IPS DF 4.7 (cell line): ENCODE results near the gene NCDN.

Experiments
- DNase-seq: peaks from one replicate; pipeline ENCODE4 v3.0.0-alpha.2; 2013; ENCODE audit warnings: low spot score; ENCODE audit errors: extremely low read depth

NCDN gene

GRCh38 chr1:35589516-35590427 lies 32.2 kb downstream of the NCDN start:
- DNase-seq = no peak

- DNase-seq = no peak
Measured at GRCh38 chr1:35590476-35591040, 33.0 kb downstream of the NCDN start.

GRCh38 chr1:35591211-35591610 lies 33.6 kb downstream of the NCDN start:
- DNase-seq = no peak

- DNase-seq = no peak
Measured at GRCh38 chr1:35592991-35593769, 35.6 kb downstream of the NCDN start.

- DNase-seq = no peak
Measured at GRCh38 chr1:35594005-35594760, 36.6 kb downstream of the NCDN start.

- DNase-seq = no peak
Measured at GRCh38 chr1:35595684-35596083, 38.1 kb downstream of the NCDN start.

- no peak for DNase-seq
Measured at GRCh38 chr1:35597870-35598269, 40.3 kb downstream of the NCDN start.

GRCh38 chr1:35598895-35599294 lies 41.3 kb downstream of the NCDN start:
- no peak for DNase-seq

- DNase-seq = no peak
Measured at GRCh38 chr1:35599411-35599810, 41.8 kb downstream of the NCDN start.

- DNase-seq = no peak
Measured at GRCh38 chr1:35600593-35600992, 43.0 kb downstream of the NCDN start.

- no peak for DNase-seq
Measured at GRCh38 chr1:35603468-35603867, 45.9 kb downstream of the NCDN start.

- no peak for DNase-seq
Measured at GRCh38 chr1:35603941-35604340, 46.3 kb downstream of the NCDN start.

- no peak for DNase-seq
Measured at GRCh38 chr1:35605071-35605866, 47.7 kb downstream of the NCDN start.

- DNase-seq = no peak
Measured at GRCh38 chr1:35605867-35606182, 48.2 kb downstream of the NCDN start.

- no peak for DNase-seq
Measured at GRCh38 chr1:35611655-35612054, 54.1 kb downstream of the NCDN start.

GRCh38 chr1:35615440-35615839 lies 57.8 kb downstream of the NCDN start:
- no peak for DNase-seq
